Measurements from ENCODE around the gene TGM5. TPM values are rescaled to one million over a fixed set of nuclear protein-coding genes. Genes with fewer than 3 reads are reported as not detected.
"Not testable (repeated sequence)": the region's sequence is repeated elsewhere in the genome, so short reads cannot be mapped to it uniquely, and the experiment has no call there.

TGM5 gene
- total RNA-seq, 4 donors from 2014 or later, result not detected

- Histone ChIP-seq H3K36me3 (no peaks in the 10 kb centered on the region), H3K4me3 (no peak overlapping the region), H3K9me3 (no peaks in the 10 kb centered on the region), H3K27me3 (peaks cover 0 to 6% of the 10 kb centered on the region in 2 donors), H3K4me1 (no peaks in the 10 kb centered on the region), H3K27ac (no peak overlapping the region)
- no peak for TF ChIP-seq CTCF (IDR thresholded peaks at IDR 0.05)
- TF ChIP-seq POLR2A (IDR thresholded peaks at IDR 0.05), result no peak
- DNase-seq, result no peak
- intact Hi-C loops (cut with DNase I; ENCODE audit: low total_unique reads), result no loop called here
Measured at GRCh38 chr15:43299884-43300283, 33.2 kb upstream of the TGM5 start.

GRCh38 chr15:43299411-43299810 is 32.7 kb upstream of the TGM5 start:
- Histone ChIP-seq H3K4me3 (no peak overlapping the region), H3K27me3 (peaks cover 0 to 6% of the 10 kb centered on the region in 2 donors), H3K9me3 (no peaks in the 10 kb centered on the region), H3K27ac (no peak overlapping the region), H3K4me1 (no peaks in the 10 kb centered on the region), H3K36me3 (no peaks in the 10 kb centered on the region)
- no peak for DNase-seq
- intact Hi-C loops (cut with DNase I; ENCODE audit: low total_unique reads), result no loop called here
- TF ChIP-seq CTCF (IDR thresholded peaks at IDR 0.05), result no peak
- TF ChIP-seq POLR2A (IDR thresholded peaks at IDR 0.05), result no peak

- H3K36me3 ChIP-seq, result no peaks in the 10 kb centered on the region
- TF ChIP-seq CTCF (IDR thresholded peaks at IDR 0.05) (no peak), POLR2A (IDR thresholded peaks at IDR 0.05) (no peak)
- no peaks in the 10 kb centered on the region for H3K9me3 ChIP-seq
- H3K27me3 ChIP-seq, result peaks cover 0 to 6% of the 10 kb centered on the region in 2 donors
- H3K27ac ChIP-seq, result no peak overlapping the region
- DNase-seq, result no peak
- intact Hi-C loops (cut with DNase I; ENCODE audit: low total_unique reads), result no loop called here
- H3K4me3 ChIP-seq, result no peak overlapping the region
- H3K4me1 ChIP-seq, result no peaks in the 10 kb centered on the region
Measured at GRCh38 chr15:43294091-43294706, 27.5 kb upstream of the TGM5 start.

GRCh38 chr15:43293432-43293831 is 26.7 kb upstream of the TGM5 start:
- no peak for TF ChIP-seq POLR2A (IDR thresholded peaks at IDR 0.05)
- no peak for TF ChIP-seq CTCF (IDR thresholded peaks at IDR 0.05)
- Histone ChIP-seq H3K36me3 (no peaks in the 10 kb centered on the region), H3K4me3 (no peak overlapping the region), H3K27ac (no peak overlapping the region), H3K27me3 (peaks cover 0 to 6% of the 10 kb centered on the region in 2 donors), H3K4me1 (no peaks in the 10 kb centered on the region), H3K9me3 (no peaks in the 10 kb centered on the region)
- intact Hi-C loops (cut with DNase I; ENCODE audit: low total_unique reads), result no loop called here
- no peak for DNase-seq

GRCh38 chr15:43292375-43293078 is 25.8 kb upstream of the TGM5 start:
- intact Hi-C loops (cut with DNase I; ENCODE audit: low total_unique reads), result no loop called here

GRCh38 chr15:43289656-43290055 is 22.9 kb upstream of the TGM5 start:
- H3K27ac ChIP-seq; H3K9me3 ChIP-seq; DNase-seq; H3K4me1 ChIP-seq; H3K4me3 ChIP-seq; H3K27me3 ChIP-seq; H3K36me3 ChIP-seq; intact Hi-C loops (cut with DNase I; ENCODE audit: low total_unique reads): not testable (repeated sequence)

More at GRCh38 chr15:43292375-43293078, 25.8 kb upstream of the TGM5 start:
- H3K27me3 ChIP-seq, result peaks cover 0 to 6% of the 10 kb centered on the region in 2 donors
- H3K36me3 ChIP-seq, result no peaks in the 10 kb centered on the region
- TF ChIP-seq CTCF (IDR thresholded peaks at IDR 0.05) (no peak), POLR2A (IDR thresholded peaks at IDR 0.05) (no peak)
- no peak for DNase-seq
- H3K27ac ChIP-seq, result no peak overlapping the region
- H3K9me3 ChIP-seq, result no peaks in the 10 kb centered on the region
- no peak overlapping the region for H3K4me3 ChIP-seq
- no peaks in the 10 kb centered on the region for H3K4me1 ChIP-seq
